NCI-H2029 treated with DMSO at 0.1 percent for 48 hours (cell line): ENCODE data around the gene CD200.
"Not testable (repeated sequence)": the region's sequence is repeated elsewhere in the genome, so short reads cannot be mapped to it uniquely, and the experiment has no call there.

Experiments
- DNase-seq: peaks from one replicate; lab custom pipeline; 2025; lab: John Stamatoyannopoulos, UW

CD200 gene

DNA sequence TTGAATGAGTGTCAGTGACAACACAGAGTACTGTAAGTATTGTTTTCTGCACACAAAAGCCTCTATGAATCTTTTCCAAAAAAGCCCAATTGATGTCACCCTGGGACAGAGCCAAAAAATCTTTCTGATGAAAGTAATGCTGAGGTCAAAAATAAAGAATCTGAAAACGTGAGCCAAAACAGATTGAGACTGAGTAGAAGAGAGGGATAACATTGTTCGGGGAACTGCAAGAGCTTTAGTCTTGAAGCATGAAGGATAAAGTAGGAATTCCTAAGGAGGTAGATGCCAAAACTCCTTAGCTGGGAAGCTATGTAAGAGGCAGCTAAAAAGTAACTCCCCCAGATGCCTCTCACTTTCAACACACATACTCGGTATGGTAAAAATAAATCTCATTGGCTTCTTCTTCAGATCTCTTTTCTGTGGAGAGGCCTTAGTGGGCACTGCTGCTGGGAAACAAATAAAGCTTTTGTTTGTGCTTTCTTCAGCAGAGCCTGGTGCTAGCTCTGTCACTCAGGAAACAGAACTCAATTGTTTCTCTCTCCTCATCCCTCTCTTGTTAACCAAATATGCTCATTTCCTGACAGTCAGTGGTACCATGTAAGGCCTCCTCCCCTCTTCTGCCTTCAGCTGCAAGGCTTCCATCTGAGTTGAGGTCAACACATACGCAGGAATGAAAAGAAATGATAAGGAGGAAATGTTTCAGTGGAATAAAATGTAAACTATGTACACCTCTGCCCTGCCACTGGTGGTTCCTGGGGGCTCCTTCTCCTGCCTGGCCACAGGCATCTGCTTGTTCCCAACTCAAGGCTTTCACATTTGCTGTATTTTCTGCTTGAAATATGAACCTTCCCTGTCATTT, 58.1 kb downstream of the CD200 start:
- DNase-seq = no peak

DNA sequence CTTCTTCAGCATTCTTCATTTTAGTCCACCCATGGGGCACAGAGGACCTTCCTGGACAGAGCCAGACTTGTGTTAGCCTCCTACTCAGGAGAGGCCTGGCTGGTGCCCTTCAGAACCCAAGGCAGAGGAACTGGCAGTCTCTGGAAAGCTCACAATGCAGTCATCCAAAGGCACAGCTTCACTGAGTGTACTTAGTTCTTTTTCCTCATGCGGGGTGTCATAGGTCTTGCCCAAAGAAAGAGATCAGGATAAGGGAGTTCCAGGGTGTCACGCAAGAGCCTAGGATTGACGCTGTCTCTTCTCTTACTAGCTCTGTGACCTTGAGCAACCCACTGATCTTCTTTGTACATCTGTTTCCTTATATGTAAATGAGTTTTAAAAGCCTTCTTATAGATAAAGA, 58.7 kb downstream of the CD200 start:
- no peak for DNase-seq

- no peak for DNase-seq
These were observed 59.7 kb downstream of the CD200 start for GRCh38 chr3:112392393-112393359.

DNA sequence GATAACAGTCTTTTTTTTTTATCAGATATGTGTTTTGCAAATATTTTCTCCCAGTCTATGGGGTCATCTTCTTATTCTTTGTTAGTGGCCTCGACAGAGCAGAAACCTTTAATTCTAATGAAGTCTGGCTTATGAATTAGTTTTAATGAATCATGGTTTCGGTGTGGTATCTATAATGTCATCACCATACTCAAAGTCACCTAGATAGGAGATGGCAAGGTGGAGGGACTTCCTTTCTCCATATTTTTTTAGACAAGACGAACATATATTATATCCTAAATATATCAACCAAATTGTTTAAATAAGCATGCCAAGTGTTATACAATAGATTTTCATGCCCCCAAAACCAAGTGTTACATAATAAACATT, 60.4 kb downstream of the CD200 start:
- no peak for DNase-seq

GRCh38 chr3:112394003-112394640, 61.2 kb downstream of the CD200 start:
- DNase-seq = no peak

DNA sequence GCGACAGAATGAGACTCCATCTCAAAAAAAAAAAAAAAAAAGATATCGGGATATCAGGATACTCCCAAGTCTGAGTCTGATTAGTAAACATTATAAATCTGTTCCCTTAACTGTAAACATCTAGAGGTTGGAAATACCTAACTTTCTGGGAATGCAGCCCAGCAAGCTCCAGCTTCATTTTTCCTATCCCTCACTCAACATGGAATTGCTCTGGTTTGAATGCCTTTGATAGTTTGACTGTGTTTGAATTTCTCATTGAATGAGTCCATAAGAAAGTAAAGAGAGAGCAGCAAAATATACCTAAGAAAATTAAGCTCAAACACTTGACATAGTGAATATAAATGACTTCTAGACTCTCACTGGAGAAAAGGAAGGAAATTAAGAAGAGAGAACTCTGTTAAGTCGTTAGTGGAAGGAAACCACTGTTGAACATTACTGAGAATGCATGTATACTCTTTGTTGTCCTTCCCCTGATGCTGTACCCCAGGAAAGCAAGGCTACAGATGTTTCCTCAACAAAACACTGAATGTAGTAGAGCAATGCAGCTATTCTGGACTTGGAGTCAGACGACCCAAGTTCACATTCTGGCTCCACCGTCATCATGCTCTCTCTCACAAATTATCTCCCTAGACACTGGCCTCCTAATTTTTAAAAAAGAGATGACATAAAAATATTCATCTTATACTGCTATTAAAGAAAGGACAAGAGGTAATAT, 62.4 kb downstream of the CD200 start:
- DNase-seq = no peak

GRCh38 chr3:112395896-112396290, 62.9 kb downstream of the CD200 start:
- DNase-seq = no peak

GRCh38 chr3:112397556-112397955, 64.6 kb downstream of the CD200 start:
- no peak for DNase-seq

- DNase-seq = no peak
These were observed 66.1 kb downstream of the CD200 start for GRCh38 chr3:112399064-112399463.

DNA sequence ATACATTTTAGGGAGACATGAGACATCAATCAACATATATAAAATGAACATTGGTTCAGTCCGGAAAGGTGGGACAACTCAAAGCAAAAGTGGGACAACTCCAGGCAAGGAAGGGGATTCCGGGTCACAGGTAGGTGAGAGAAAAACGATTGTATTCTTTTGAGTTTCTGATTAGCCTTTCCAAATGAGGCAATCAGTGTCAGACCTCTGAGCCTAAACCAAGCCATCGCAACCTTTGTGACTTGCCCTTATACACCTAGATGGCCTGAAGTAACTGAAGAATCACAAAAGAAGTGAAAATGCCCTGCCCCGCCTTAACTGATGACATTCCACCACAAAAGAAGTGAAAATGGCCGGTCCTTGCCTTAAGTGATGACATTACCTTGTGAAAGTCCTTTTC, 66.6 kb downstream of the CD200 start:
- DNase-seq = not testable (repeated sequence)

- not testable (repeated sequence) for DNase-seq
These were observed 67.4 kb downstream of the CD200 start for GRCh38 chr3:112400317-112400716.

DNA sequence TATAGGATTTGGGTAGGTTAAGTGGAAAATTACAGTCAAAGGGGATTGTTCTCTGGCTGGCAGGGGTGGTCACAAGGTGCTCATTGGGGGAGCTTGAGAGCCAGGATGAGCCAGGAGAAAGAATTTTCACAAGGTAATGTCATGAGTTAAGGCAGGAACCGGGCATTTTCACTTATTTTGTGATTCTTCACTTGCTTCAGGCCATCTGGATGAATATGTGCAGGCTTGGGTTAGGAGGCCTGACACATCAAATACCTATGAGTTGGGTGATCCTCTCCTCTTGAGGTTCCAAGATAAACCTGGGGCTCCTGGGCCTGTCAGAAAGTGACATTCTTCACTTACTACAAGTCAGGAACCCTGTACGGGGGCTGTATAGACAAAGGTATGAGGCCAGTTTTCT, 68.7 kb downstream of the CD200 start:
- DNase-seq = no peak

GRCh38 chr3:112403103-112403502, 70.1 kb downstream of the CD200 start:
- DNase-seq = no peak

GRCh38 chr3:112404924-112405549, 72.1 kb downstream of the CD200 start:
- not testable (repeated sequence) for DNase-seq

- no peak for DNase-seq
These were observed 72.9 kb downstream of the CD200 start for GRCh38 chr3:112405845-112406244.

DNA sequence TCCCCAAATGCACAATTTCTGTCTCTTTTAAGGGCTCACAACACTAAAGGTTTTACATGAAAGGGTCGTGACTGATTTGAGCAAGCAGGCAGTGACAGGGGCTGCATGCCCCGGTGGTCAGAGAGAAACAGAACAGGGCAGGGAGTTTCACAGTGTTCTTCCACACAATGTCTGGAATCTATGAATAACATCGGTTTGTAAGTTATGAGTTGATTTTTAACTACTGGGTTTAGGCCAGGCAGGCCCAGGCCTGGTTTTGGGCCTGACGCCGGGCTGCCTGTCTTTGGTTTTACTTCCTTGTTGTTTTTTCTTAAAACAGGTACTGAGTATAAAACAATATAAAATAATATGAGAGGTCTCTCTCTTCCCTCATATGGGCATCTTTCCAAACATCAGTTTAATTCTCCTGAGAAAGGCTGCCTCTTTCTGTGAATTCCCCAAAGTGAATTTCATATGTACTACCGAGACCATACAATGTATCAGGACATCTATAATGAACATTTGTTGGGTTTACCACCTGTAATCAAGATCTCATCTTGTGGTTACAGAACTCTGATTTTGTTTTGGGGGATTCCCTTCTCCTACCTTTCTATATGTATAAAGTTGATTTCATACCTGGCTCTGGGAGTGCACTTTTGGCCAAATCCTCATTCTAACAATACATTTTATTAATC, 74.4 kb downstream of the CD200 start:
- DNase-seq = no peak

DNA sequence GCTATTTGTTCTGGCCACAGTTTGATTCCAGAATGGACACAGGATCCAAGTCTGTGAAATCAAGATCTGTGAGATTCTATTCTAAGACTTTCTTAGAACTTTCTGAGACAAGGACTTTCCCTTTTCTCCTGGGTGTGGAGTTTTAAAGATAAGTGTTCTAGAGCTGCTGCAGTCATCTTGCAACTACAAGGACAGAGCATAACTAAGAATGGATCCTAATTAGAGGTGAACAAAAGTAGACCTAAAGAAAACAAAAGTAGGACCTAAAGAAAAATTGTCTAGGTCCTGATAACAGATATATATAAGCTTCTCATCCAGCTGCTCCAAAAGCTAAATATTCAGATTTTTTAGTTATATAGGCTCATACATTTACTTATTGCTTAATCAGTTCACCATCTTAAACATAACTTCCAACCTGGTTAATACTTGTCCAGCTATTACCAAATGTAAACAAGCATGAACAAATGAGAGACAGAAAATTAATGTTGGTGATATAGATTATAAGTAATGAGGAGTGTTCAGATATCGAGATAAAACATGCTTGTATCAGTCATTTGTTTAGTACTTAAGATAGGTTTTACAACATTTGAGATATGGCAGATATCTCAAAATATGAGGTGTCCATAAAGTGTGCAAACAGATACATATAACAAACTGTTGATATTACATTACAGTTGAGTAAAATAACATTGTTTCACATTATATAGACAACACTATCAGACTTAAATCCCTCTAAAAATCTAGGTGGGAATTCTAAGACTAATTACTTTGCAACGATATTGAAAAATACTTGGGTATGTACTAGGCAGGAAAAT, 75.1 kb downstream of the CD200 start:
- DNase-seq = no peak

DNA sequence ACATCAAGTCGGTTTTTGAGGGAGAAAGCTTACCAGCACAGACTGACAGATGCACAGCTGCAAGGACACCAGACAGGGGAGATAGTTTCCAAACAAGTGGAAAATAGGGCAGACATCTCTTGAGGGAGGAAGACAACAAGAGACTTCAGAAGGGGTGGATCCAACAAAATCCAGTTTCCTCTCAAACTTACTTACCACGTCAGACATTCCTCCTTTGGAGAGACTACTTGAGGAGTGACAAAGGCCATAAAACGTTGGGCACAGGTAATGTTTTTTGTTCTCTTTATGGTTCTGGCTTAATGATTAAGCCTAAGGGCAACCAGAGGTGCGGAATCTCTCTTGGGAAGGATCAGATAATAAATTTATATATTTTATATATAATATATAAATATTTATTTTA, 76.1 kb downstream of the CD200 start:
- no peak for DNase-seq

GRCh38 chr3:112411425-112411824, 78.5 kb downstream of the CD200 start:
- no peak for DNase-seq
